Caki2 (cell line): ENCODE measurements around the gene KIAA1328. TPM values are rescaled to one million over a fixed set of nuclear protein-coding genes. Genes with fewer than 3 reads are reported as not detected.

Experiments
- DNase-seq: peaks from one replicate; pipeline ENCODE4 v3.0.0-alpha.2; 2015; ENCODE audit warnings: low read depth
- in situ Hi-C: cut with HindIII; loops from 2 replicates; pipeline ENCODE4 v1.10.0; 2016; ENCODE audit warnings: low sequenced_read_pairs, low pct_unique_long_range_greater_than_20kb, mixed read lengths
- total RNA-seq: library from RNA; depleted of rRNA; stranded (reverse); fragments of >200 nt; shearing (Covaris generic); gene quantifications from 2 replicates; pipeline ENCODE4 v1.2.3, GENCODE V29; 2014; ENCODE audit warnings: low replicate concordance

The KIAA1328 gene
- total RNA-seq, 1 experiment from 2014 or later: 4.1 TPM

DNA sequence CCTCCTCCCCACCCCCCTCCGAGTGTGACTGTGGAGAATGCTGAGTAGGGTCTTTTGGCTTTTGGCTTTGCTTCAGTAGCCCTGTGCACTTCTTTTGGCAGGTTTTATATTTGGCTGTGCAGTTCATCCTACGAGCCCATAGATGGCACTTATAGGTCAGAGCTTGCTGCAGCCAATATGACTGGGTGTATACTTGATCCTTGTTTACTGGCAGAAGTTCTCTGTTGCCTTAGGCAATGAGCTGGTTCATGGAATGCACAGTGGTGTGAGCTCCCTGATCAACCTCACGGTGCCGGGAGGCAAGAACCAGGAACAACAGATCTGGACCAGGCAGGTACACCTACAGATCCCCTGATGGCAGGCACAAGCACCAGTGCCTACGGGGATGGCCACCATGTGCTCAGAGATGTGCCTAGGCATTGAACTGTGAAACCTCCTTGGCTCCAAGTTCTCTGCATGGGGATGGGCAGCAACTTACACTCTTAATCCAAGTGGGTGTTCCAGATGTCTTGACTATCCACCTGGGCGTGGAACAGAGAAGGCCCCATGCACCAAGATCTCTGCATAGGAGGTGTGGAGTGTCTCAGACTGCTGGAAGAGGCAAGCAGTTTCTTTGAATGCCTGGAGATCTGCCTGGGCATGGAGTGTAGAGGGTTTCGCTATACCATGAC, 190.4 kb downstream of the KIAA1328 start:
- in situ Hi-C loops: no loop called here
- DNase-seq: no peak

DNA sequence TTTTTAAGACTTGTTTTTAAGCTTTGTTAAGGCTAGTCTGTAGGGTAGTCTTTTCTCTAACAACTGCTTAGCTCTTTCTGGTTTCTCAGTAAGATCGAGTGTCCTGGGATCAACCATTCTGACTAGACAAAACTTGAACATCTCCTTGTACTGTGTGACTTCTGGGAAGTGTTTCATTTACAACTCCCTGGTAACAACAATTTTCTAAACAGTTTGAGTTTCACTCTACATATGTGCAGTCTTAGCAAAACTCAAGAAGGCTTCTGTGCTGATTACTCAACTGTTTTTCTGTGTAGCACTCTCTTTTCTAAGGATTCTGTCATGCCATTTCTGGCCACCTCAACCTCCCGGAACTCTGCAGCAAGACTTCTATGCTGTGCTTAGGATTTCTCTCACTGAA, 204.5 kb downstream of the KIAA1328 start:
- in situ Hi-C loops: no loop called here
- DNase-seq: no peak

DNA sequence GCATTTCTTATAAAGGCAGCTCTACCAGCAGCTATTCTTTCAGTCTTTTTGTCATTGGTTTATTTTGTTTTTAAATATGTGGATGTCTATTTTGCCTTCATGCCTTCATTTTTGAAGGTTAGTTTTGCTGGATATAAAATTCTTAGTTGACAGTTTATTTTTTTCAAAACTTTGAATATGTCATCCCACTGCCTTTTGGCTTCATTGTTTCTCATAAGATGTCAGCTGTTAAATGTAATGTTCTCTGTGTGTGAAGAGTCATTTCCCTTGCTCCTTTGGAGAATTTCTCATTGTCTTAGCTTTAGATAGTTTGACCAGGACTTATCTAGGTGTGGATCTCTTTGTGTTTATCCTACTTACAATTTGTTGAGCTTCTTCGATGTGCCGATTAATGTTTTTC, 213.5 kb downstream of the KIAA1328 start:
- DNase-seq: no peak
- in situ Hi-C loops: no loop called here

DNA sequence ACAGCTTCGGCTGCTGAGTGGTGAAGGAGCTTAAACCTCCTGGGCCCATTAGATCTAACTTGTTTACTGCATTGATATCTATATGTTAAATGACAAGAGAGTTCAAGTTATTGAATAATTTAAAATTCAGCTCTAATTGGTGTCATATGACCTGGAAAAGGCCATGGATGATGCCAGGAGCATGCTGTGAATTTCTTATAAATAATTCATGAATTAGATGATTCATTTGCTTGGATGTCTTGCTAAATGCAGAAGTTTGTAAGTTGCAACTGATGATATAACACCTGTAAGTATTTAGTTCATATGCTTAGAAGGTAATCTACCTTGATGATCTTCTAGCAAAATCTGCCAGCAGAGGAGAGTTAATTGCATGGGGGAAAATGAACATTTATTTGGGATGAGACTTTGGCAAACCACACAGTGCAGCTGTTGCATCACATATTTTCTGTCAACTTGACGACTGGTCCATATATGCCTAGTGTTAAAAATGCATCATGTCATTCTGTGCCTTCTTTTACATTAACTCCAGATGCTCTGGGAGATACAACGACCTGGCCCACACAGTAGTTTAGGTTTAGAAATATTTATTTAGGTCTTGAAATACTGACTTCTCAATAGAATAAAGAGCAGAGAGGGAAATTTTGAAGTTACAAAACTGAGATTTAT, 226.3 kb downstream of the KIAA1328 start:
- no peak for DNase-seq
- in situ Hi-C loops: no loop called here

DNA sequence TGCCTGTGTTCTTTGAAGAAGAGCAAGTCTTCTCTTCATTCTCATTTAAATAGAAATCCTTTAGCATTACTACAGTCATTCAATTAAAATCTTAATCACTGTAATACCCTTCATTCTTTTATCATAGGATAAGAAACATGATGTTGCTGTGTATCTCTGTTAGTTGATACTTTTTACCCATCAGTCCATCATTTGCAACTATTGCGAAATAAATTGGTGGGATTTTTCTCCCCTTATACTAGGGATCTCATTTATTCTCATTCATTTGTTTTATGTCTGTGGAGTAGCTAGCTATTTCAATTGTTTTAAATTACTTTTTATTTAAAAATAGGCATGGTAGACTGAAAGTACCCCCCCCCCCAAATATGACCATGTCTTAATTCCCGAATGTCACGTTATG, 235.3 kb downstream of the KIAA1328 start:
- DNase-seq: no peak
- in situ Hi-C loops: no loop called here

DNA sequence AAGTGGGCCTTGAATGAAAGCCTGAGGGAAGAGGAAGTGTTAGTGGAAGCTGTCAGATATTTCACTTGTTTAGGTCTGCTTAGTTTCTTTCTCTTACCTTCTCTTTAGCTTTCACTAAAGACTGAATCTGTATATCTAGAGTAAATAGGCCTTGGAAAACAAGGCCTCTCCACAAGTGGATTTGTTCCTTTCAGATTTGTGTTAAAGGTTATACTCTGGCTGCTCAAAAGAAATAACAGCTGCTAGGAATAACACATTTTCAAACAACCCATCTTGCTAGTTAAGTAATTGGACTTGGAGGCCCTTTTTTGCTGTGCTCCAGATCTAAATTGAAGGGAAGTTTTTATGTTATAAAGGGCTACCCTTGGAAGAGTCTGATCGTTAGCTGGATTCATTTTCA, 236.3 kb downstream of the KIAA1328 start:
- no peak for DNase-seq

DNA sequence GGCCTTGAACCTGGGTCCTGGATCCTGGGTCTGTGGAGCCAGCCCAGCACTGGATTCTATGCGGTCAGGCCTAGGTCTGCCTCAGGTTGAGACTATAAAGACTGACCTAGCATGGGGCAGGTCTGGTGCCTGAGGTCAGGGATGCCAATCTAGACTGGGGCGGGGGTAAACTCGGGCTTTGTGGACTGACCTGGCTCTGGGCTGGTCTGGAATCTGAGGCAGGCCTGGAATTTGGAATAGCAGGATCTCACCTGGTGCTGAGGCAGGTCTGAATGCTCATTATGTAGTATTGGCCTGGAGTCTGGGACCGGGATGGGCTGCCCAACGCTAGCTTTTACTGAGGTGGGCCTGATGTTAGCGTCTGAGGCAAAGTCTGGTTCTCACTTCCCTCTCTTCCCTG, 256.0 kb downstream of the KIAA1328 start:
- DNase-seq: no peak
- in situ Hi-C loops: no loop called here

More for the DNA sequence above, 236.3 kb downstream of the KIAA1328 start:
- in situ Hi-C loops: no loop called here

DNA sequence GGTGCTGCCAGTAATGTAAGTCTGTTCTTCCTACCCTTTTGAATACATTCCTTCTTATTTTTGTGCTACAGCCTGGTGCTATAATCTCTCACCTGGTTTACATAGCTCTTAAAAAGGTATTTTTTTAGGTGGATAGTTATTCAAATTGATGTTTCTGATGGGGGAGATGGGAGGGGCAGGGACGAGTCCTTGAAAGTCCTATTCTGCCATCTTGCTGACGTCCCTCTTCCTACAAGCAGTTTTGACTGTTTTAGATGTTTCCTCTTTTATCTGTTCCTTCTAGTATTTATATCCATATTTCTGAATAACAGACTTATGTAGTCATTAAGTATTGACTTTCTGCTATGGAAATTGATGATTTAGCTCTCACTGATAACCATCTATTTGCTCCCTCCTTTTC, 256.4 kb downstream of the KIAA1328 start:
- DNase-seq: no peak
- in situ Hi-C loops: no loop called here

DNA sequence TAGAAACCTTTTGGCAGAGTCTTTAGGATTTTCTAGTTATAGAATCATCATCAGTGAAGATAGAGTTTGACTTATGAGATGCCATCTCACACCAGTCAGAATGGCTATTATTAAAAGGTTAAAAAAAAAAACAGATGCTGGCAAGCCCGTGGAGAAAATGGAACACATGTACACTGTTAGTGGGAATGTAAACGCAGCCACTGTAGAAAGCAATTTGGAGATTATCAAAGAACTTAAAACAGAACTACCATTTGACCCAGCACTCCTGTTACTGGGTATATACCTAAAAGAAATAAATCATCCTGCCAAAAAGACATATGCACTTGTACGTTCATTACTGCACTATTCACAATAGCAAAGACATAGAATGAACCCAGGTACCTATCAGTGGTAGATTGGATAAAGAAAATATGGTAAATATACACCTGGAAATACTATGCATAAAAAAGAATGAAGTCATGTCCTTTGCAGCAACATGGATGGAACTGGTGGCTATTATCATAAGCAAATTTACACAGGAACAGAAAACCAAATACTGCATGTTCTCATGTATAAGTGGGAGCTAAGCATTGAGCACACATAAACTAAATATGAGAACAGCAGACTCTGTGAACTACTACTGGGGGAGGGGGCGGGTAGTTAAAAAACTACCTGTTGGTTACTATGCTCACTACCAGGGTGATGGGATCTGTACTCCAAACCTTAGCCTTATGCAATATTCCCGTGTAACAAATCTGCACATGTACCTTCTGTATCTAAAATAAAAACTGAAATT, 279.0 kb downstream of the KIAA1328 start:
- DNase-seq: no peak

DNA sequence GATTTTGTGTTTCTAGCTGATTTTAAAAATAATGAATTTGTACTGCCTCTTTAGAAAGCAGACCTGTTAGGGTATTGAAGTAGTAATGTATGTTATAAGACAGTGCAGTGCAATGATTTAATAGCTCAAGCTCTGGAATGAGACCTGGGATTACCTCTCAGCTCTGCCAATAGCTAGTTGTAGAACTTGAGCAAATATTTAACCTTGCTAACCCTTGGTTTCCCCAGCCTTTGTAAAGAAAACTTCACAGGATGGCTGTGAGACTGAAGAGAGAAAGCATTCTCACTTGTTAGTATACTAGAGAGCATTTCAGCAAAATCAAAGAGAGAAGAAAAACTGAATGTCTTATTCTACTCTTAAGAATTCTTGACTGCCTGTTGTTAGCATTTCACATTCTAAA, 293.9 kb downstream of the KIAA1328 start:
- in situ Hi-C loops: no loop called here
- DNase-seq: no peak

More for the DNA sequence above, 279.0 kb downstream of the KIAA1328 start:
- in situ Hi-C loops: no loop called here

DNA sequence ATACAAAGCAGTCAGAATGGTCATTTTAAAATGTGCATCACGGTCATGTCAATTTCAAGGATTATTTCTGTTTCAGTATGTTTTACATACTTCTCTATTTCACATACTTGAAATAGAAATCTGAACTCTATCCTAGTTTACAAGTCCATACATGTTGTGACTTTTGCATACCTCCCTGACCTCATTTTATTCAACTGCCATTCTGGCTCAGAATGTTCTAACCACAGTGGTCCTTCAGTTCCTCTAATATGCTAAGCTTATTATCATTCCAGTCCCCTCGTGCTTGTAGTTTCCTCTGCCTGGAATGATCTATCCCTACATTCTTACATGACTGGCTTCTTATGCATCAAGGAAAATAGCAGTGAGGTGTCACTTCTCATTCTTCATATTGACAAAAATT, 295.6 kb downstream of the KIAA1328 start:
- no peak for DNase-seq
- in situ Hi-C loops: no loop called here

DNA sequence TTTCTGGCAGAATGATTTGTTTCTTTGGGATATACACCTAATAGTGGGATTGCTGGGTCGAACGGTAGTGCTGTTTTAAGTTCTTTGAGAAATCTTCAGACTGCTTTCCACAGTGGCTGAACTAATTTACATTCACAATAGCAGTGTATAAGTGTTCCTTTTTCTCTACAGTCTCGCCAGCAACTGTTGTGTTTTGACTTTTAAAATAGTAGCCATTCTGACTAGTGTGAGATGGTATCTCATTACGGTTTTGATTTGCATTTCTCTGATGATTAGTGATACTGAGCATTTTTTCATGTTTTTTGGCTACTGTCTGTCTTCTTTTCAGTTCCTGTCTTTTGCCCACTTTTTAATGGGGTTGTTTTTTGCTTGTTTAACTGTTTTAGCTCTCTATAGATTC, 306.2 kb downstream of the KIAA1328 start:
- DNase-seq: no peak
- in situ Hi-C loops: no loop called here

DNA sequence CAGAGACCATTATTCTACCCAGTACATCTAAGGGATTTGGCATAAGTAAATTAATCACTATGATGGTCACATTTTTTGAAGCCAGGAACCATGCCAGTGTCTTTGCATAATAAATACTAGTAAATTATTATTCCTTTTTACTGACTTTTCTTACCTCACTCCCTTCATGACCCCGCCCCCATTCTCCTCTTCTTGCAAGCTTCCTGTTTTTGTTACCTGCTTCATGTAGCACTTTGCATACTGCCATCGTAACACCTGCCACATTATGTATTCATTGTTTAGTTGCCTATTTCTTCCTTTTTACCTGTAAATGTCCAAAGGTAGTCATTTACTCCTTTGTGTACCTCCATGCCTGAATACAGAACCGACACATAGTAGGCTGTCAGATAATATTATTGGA, 309.5 kb downstream of the KIAA1328 start:
- no peak for DNase-seq
- in situ Hi-C loops: no loop called here

DNA sequence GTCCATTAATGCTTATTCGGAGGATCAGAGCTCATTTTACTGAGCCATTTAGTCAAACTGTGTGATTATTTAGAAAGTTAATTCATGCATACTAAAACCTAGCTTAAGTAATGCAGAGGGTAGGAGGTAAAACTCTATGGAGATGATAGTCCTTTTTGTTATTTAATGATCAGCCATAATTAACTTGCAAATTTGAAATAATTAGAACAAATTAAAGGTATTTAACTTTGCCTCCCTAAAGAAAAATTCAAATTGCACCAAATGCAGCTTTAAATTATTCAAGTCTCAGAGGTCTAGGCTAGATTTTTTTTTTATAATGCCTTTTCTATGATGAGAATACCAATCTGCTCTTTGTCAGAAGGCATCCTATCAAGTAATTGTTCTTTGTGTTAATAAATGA, 310.9 kb downstream of the KIAA1328 start:
- in situ Hi-C loops: no loop called here

DNA sequence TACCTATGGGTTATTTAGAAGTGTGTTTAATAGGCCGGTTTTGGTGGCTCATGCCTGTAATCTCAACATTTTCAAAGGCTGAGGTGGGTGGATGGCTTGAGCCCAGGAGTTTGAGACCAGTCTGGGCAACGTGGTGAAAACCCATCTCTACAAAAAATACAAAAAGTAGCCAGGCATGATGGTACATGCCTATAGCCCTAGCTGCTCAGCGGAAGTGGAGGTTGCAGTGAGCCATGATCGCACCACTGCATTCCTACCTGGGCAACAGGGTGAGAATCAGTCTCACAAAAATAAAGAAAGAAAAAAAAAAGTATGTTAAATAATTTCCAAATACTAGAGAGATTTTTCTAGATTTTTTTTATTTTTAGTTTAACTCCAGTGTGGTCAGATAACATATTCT, 316.0 kb downstream of the KIAA1328 start:
- no peak for DNase-seq
- in situ Hi-C loops: no loop called here

More for the DNA sequence above, 310.9 kb downstream of the KIAA1328 start:
- DNase-seq: no peak

DNA sequence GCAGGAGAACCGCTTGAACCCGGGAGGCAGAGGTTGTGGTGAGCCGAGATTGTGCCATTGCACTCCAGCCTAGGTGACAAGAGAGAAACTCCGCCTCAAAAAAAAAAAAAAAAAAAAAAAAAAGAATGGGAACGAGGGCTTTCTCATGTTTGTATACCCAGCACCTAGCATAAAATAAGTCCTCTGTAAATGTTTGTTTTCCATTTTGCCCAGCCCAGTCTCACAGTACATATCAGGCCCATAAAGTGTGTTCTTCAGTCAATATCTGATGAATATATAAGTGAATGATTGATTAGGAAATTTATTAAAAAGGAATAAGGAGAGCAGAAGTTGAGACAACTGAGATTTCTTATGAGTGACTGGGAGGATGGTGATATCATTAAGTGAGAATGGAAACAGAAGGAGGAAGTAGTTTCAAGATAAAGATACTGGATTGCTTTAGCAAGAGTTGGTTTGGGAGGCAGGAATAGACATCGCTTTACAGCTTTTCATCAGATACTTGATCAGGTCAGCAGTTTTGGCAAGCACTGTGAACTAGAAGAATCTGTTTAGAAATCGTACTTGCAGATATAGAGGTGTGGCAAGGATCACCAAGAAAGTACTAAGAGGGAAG, 327.5 kb downstream of the KIAA1328 start:
- DNase-seq: no peak
- in situ Hi-C loops: no loop called here

DNA sequence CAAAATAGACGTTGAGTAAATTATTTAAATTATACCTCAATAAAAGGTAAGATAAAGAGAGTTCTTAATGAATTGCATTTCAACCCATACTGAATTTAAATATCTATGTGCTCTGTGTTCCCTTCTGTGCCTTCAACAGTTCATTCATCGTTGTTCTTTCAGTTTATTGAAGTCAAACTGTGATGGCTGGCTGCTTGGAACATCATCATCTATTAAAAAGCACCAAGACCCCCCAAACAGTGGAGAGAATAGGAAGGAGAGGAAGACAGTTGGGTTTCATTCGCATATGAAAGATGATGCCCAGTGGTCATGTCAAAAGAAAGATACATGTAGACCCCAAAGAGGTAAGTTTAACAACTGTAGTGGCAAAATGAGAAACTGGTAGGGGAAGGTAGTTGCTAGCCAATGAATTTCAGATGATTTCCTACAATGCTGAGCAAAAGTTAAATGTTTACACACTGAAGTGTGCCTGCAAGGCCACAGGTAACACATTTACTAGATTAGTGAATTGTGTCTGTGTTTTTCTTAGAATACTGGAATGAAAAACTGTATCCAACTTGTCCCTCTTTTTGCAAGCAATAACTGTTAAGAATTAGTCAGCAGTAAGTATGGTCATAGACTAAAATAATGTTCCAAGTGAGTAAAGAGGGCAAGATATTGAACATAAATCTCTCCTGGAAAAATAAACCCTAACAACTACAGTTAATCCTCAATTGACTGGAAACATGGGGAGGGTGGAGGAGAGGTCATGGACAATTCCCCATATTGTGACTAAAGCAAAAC, 331.3 kb downstream of the KIAA1328 start:
- DNase-seq: peak; percentile 65
- in situ Hi-C loops: no loop called here

DNA sequence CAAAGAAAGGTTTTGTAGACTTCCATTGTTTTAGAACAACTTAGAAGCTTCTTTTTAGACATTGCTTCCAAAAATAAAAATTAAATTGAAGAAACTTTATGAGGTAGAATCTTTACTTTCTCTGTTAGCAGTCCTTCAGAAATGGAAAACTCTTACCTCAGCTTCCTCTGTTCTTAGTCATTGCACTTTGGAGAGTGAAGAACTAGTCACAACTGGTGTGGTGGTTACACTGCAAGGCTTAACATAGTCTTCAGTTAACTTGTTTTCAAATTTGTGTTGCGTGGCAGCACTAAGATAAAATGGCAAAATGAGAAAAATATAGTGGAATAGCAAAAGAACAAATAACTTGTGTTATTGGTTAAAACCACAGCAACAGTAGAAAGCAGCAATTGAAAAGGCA, 332.6 kb downstream of the KIAA1328 start:
- DNase-seq: no peak
- in situ Hi-C loops: no loop called here
